Panc1 (cell line): ENCODE data around the gene BCO2.
"Not testable (repeated sequence)": the region's sequence is repeated elsewhere in the genome, so short reads cannot be mapped to it uniquely, and the experiment has no call there.

Experiments used
- POLR2AphosphoS5 ChIP-seq: IDR thresholded peaks from 2 replicates; pipeline ENCODE4 v1.6.1; 2012; ENCODE audit warnings: mild to moderate bottlenecking, low read depth, low read length, moderate library complexity
- SIN3A ChIP-seq: IDR thresholded peaks from 2 replicates; pipeline ENCODE4 v1.6.1; 2012; ENCODE audit warnings: low read depth, mild to moderate bottlenecking, low read length, moderate library complexity, borderline replicate concordance; ENCODE audit not compliant: insufficient read depth
- TCF7L2 ChIP-seq: IDR thresholded peaks from 2 replicates; pipeline ENCODE4 v1.6.1; 2011; ENCODE audit warnings: mild to moderate bottlenecking, low read depth, low read length, inconsistent platforms
- TF ChIP-seq, protein P1 (sequence below): fragments of 450-650 bp; IDR thresholded peaks from 2 replicates; pipeline ENCODE4 v1.5.1; 2017; ENCODE audit warnings: mild to moderate bottlenecking
- TF ChIP-seq, protein P2 (sequence below), 2 experiments: IDR thresholded peaks; 2 replicates each; pipeline ENCODE4 v1.6.1; 2011 to 2012; ENCODE audit warnings: low read depth in 2 of 2, control low read depth in 1 of 2, low read length in 1 of 2, mild to moderate bottlenecking in 1 of 2, moderate library complexity in 1 of 2; ENCODE audit not compliant: insufficient read depth in 1 of 2

DNA sequence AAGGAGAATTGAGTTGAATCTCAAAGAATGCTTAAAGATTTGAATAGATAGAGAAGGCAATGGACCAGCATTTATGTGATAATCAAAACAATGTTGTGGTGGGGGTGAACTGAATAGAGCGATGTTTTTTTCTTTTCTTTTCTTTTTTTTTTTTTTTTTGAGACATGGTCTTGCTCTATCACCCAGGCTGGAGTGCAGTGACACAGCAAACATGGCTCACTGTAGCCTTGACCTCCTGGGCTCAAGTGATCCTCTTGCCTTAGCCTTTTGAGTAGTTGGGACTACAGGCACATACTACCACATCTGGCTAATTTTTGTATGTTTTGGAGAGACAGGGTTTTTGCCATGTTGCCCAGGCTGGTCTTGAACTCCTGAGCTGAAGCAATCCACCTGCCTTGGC is 13.1 kb upstream of the BCO2 start:
- TF ChIP-seq, protein P1, sequence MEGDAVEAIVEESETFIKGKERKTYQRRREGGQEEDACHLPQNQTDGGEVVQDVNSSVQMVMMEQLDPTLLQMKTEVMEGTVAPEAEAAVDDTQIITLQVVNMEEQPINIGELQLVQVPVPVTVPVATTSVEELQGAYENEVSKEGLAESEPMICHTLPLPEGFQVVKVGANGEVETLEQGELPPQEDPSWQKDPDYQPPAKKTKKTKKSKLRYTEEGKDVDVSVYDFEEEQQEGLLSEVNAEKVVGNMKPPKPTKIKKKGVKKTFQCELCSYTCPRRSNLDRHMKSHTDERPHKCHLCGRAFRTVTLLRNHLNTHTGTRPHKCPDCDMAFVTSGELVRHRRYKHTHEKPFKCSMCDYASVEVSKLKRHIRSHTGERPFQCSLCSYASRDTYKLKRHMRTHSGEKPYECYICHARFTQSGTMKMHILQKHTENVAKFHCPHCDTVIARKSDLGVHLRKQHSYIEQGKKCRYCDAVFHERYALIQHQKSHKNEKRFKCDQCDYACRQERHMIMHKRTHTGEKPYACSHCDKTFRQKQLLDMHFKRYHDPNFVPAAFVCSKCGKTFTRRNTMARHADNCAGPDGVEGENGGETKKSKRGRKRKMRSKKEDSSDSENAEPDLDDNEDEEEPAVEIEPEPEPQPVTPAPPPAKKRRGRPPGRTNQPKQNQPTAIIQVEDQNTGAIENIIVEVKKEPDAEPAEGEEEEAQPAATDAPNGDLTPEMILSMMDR, result not testable (repeated sequence)
- TF ChIP-seq, protein P2, sequence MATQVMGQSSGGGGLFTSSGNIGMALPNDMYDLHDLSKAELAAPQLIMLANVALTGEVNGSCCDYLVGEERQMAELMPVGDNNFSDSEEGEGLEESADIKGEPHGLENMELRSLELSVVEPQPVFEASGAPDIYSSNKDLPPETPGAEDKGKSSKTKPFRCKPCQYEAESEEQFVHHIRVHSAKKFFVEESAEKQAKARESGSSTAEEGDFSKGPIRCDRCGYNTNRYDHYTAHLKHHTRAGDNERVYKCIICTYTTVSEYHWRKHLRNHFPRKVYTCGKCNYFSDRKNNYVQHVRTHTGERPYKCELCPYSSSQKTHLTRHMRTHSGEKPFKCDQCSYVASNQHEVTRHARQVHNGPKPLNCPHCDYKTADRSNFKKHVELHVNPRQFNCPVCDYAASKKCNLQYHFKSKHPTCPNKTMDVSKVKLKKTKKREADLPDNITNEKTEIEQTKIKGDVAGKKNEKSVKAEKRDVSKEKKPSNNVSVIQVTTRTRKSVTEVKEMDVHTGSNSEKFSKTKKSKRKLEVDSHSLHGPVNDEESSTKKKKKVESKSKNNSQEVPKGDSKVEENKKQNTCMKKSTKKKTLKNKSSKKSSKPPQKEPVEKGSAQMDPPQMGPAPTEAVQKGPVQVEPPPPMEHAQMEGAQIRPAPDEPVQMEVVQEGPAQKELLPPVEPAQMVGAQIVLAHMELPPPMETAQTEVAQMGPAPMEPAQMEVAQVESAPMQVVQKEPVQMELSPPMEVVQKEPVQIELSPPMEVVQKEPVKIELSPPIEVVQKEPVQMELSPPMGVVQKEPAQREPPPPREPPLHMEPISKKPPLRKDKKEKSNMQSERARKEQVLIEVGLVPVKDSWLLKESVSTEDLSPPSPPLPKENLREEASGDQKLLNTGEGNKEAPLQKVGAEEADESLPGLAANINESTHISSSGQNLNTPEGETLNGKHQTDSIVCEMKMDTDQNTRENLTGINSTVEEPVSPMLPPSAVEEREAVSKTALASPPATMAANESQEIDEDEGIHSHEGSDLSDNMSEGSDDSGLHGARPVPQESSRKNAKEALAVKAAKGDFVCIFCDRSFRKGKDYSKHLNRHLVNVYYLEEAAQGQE (IDR thresholded peaks at IDR 0.05; ENCODE audit: insufficient read depth in 1 of 2, low read depth in 2 of 2, low read length in 1 of 2), result not testable (repeated sequence)
- not testable (repeated sequence) for TF ChIP-seq POLR2AphosphoS5, TCF7L2, SIN3A
